IPS-18c (cell line): ENCODE measurements around the gene TMC6.
A peak's percentile ranks its signal among the peaks of the same experiment; 100 is the strongest.

ENCODE experiments used
- H3K4me3 ChIP-seq: 2 replicates; pipeline ENCODE4 v1.7.0; 2013; ENCODE audit warnings: low read depth, mild to moderate bottlenecking, low read length, moderate library complexity; ENCODE audit not compliant: insufficient read depth
- H3K9me3 ChIP-seq: one replicate; pipeline ENCODE4 v1.6.1; 2013; ENCODE audit warnings: mild to moderate bottlenecking, low read length, moderate library complexity; ENCODE audit not compliant: control insufficient read depth, insufficient read depth

The TMC6 gene

GRCh38 chr17:78129351-78130089, 965 bp upstream of the TMC6 start:
- no peaks in the 10 kb centered on the region for H3K9me3 ChIP-seq
- no peak overlapping the region; the same call in 1 of the 2 replicates for H3K4me3 ChIP-seq

DNA sequence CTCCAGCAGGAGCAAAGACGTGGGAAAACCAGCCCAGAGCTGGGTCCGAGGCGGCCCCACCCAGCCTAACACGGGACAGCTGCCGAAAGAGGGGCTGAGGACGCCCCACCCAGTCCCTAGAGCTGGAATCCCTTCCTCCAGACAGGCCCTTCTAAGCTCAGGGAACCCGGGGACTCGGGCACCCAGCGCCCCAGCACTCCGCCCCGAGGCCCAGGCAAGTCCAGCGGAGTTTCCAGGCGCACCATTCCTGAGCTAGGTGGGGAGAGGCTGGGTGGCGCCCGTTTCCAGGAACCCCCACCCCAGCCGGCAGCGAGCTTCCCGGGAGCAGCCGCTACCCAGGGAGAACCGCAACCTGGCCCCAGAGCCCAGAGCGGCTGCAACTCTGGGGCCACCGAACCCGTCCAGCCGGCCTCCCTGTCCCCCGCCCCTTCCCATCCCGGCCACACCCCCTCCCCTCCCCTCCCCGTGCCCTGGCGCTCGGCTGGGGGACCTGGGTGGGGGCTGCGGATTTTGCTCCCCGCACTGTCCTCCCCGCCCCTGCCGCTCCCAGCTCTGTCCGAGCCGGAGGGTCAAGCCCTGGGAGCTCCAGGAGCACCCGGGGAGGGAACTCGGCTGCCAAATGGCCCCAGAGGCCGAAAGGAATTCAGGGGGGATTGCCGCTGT, 536 bp downstream of the TMC6 start:
- Histone ChIP-seq H3K4me3 (peak overlapping the region; percentile 80), H3K9me3 (no peaks in the 10 kb centered on the region)

DNA sequence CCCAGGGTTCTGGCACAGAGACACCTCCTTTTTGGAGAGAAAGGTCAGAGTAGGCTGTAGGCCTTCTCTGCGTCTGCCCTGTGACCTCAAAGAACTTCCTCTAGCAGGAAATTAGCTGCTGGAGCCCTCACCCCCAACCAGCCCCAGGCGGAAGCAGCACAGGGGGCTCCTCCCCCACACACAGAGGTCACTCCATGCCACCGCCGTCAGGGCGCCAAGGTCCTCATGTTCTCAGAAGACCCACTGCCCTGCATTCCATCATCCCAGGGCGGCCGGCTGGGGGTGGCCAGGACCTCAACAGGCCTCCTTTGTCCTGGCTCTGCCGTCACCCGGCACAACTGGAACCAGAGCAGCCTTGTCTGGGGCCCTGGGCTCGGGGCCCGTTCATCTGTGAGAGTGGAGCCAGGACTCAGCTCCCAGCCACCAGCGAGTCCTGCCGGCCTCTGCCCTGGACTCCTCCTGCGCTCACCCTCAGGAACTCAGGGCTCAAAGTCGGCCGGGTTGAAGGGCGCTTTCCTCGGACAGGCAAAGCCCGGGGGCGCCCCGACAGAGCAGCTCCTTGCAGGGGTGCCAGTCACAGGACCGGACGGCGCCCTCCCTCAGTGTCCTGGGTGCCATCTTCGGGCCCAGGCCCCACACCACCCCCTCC, 1.2 kb downstream of the TMC6 start:
- no peaks in the 10 kb centered on the region for H3K9me3 ChIP-seq
- H3K4me3 ChIP-seq, result peak overlapping the region; percentile 80

DNA sequence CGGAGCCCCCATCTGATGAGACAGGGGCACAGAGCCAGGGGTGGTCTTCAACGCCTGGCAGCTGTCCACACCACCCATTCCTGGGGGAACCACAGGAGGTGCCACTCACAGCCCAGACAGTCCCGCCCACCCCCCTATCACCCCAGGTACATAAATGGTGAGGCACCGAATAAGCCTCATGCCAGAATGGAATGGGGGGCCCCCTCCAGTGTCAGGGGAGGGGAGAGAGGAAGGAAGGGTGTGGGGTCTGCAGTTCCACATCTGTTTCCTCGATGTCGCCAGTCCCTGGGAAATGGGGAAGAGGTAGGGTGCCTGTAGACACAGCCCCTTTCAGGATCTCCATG, 1.7 kb downstream of the TMC6 start:
- peak overlapping the region; percentile 80 for H3K4me3 ChIP-seq
- H3K9me3 ChIP-seq, result no peaks in the 10 kb centered on the region

DNA sequence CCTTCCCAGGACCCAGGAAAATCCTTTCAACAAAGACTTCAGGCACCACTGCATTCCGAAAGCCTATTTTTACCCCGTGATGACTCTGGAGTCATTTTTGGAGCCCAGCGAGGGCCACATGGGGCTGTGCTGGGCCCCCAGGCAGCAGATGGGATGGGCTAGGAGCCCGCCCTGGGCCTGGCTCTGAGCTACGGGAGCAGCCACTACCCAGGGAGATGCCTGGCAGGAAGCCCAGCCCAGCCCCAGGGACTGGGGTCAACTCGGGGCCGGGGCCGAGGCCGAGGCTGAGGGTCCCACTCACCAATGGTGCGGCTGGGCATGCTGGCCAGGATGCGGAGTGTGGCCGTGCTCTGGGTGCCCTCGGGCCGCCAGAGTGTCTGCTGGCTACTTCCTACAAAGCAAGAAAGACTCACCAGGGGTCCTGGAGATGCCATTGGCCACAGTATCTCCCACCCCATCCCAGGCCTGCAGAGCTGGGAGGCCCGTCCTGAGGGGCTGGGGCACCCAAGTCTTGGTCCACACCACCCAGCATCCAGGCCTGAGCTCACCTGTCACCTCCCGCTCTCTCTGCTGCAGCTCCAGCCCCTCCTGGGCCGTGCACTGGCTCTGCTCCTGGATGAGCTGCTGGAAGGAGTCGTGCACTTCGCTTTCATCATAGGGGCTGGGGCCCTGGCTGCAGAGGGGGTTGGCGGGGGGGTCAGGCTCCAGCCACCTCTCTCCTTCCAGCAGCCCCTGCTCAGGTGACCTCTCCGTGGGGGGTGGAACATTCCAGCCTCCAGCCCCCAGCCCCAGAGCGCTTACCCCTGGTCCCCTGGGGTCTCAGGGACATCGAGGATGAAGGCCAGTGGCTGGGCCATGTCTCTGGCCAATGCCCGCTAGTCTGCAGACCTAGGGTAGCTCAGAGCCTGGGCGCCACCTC, 2.3 kb downstream of the TMC6 start:
- no peak overlapping the region for H3K4me3 ChIP-seq
- no peaks in the 10 kb centered on the region for H3K9me3 ChIP-seq

DNA sequence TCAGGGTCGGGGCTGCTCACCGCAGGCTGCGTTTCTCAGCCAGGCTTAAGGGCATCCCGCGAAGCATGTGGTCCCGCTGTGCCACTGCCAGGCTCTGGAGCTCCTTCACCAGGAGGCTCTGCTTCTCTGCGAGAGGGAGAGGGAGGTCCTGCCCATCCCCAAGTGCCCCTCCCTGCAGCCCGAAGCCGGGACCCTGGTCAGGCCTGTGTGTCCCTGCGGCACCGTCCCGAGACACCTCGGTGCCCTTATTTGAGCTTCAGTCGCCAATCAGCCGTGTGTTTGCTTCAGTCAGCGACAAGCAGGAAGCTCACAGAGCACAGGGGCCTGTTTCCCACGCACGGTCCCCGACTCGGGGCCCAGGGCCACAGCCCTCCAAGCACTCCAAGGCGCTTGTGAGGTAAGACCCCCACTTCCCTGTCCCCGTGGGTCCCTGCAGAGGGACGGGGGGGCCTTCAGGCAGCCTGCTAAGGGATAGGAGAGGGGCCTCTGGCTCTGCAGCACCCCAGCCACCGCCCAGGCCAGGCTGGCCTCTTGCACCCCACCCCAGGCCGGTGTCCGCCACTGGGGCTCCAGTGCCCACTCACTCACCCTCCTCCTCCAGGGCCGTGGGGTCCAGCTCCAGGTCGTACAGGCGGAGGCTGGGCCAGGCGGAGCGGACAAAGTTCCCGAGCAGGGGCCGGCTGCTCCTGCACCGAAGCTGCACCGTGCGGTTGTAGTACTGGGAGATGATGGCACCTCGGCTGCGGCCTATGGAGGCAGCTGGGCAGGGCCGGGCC, 3.2 kb downstream of the TMC6 start:
- Histone ChIP-seq H3K9me3 (no peaks in the 10 kb centered on the region), H3K4me3 (no peak overlapping the region)

DNA sequence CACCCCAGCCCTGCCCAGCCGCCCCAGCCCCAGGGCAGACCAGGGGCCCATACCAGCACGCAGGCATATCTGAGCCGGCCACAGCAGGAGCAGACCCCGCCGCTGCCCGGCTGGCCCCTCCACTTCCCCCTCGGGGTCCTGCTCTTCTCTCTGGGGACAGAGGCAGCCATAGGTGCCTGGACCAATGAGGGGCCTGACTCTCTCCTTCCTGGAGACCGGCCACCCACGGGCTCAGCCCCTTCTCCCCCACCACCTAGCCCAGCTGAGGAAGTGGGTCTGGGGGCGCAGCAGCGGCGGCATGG, 3.8 kb downstream of the TMC6 start:
- no peak overlapping the region for H3K4me3 ChIP-seq
- H3K9me3 ChIP-seq, result no peaks in the 10 kb centered on the region

DNA sequence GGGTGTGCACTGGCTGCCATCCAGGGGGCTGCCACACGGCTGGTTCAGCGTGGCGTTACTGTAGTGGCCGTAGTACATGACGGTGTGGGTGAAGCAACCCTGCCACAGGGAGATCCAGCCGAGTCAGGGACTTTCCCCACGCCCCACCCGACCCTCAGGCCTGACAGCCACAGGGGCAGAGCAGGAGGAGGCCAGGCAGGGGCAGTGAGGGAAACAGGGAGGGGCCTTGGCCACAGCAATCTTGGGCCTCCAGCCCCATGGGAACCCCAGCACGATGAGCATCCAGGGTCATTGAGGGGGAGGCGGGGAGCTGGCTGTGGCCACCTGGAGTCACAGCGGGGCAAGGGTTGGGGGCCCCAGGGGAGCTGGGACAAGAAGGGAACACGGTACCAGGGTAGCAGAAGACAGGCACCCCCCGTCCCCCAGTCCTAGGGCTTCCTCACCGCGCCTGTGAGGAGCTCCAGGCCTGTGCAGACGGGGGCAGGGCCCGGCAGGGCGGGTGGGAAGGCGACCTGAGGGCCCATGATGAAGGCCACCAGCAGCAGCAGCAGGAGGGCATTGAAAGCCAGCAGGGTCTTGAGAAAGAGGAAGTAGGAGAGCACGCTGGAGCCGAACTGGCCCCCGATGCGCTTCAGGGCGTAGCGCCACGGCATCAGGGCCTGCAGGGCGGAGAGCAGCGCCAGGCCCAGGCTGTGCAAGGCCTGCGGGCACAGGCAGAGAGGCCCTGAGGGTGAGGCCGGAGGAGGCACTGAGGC, 4.3 kb downstream of the TMC6 start:
- Histone ChIP-seq H3K4me3 (no peak overlapping the region), H3K9me3 (no peaks in the 10 kb centered on the region)

DNA sequence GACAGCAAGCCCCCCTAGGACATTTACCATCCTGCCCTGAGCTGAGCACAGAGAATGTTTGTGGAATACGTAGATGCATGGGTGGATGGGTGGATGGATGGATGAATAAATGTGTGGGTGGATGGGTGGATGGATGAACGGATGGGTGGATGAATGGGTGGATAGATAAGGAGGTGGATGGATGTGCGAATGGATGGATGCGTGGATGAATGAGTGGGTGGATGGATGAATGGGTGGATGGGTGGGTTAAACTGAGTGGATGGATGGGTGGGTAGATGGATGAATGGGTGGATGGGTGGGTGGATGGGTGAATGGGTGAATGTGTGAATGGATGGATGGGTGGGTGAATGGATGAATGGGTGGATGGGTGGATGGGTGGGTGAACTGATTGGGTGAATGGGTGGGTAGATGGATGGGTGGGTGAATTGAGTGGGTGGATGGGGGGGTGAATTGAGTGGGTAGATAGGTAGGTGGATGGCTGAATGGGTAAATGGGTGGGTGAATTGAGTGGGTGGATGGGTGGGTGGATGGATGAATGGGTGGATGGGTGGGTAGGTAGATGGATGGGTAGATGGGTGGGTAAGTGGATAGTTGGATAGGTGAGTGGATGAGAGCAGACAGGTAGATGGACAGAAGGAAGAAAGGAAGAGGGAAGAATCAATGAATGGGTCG, 5.2 kb downstream of the TMC6 start:
- H3K4me3 ChIP-seq, result no peak overlapping the region
- H3K9me3 ChIP-seq, result no peaks in the 10 kb centered on the region

- Histone ChIP-seq H3K9me3 (no peaks in the 10 kb centered on the region), H3K4me3 (no peak overlapping the region)
These were observed 5.7 kb downstream of the TMC6 start for GRCh38 chr17:78122931-78123249.

DNA sequence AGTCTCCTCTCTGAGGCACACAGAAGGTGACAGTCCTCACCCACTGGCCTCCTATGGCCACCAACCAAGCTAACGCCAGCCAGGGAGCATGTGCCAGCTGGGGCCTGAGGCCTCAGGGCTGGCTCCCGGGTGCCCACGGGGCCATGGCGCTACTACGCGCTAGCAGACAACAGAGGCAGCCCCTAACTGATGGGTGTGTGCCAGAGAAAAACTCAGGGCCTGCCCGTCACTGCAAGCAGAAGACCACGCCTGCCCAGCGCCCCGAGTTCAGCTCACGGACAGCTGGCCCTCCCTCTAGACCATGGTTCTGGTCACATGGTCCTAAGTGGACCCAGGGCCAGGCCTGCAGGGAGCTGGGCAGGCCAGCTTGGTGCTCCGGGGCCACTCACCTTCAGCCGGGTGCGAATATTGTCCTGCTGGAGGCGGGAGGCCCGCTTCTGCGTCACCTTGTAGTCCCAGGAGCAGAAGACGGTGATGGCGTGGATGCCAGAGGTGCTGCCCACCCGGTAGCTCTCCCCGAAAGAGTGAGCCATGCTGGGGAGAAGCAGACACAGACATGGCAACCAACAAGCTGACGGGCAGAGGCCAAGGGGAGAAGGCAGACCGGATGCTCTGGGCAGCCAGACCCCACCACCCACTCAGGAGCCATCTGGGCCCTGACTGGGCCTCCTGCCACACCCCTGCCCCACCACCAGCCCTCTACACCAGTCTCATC, 6.2 kb downstream of the TMC6 start:
- Histone ChIP-seq H3K4me3 (no peak overlapping the region), H3K9me3 (no peaks in the 10 kb centered on the region)

DNA sequence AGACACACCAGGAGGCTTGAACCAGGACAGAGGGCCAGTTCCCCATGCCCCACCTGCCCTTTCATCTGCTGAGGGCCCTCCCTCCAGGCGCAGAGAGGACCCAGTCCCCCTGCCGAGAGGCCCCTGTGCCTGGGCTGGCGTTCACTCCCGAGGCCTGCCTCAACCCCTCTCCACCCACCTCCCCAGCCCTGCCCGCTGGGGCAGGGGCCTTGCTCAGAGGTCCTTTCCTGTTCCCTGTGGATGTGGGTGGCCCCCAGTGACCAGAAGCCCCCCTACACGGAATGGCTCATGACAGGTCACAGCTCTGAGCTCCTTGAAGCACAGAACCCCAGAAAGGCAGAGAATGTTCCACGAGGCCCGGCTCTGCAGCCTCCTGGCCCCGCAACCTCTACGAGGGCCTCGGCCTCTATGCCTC, 6.7 kb downstream of the TMC6 start:
- H3K4me3 ChIP-seq, result no peak overlapping the region
- H3K9me3 ChIP-seq, result no peaks in the 10 kb centered on the region

DNA sequence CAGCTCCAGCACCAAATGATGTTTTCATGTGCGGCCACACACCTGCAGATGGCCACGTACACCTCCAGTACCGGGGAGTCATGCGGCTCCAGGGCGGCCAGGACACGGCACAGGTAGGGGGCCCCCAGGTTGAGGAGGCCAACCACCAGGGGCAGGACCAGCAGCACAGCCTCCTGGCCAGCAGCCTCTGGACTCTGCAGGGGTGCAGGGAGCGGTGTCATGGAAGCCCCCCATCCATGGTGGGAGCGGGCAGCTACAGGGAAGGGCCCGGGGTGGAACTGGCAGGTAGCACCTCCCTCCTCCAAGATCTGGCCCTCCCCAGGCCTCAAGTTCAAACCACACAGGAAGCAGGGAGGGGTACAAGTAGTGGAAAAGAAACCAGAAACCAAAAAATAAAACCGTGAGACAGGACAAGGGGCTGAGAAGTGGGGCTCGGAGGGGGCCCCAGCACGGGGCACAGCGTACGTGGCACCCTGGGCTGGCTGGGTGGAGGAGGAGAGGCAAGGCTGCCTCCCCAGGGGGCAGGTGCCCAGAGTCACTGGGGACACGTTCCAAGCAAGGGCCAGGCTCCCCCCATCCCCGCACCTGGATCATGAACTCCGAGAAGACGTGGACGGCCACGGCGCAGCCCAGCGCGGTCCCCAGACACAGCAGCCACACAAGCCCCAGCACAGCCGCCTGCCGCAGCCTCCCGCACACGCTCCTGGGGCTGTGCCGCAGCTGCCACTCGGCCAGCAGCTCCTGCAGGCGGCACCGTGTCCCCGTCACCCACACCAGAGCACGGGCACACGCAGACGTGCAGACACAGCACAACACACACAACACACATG, 7.4 kb downstream of the TMC6 start:
- H3K9me3 ChIP-seq, result no peaks in the 10 kb centered on the region
- no peak overlapping the region for H3K4me3 ChIP-seq

DNA sequence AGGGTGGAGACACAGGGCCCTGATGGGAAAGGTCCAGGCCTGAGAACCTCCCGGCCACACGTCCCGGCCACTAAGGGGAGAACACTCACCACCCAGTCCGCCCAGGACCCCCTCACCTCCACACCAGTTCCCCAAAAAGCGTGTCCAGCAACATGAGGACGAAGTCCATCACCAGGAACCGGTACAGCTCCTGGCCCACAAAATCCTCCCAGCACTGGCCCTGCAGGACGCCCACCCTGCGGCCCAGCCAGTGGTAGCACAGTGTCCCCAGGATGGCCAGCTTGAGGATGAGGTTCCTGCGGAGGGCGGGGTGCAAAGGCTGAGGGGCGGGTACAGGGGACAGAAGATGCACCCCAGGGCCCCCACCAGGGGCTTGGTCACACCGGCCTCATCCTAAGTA, 8.0 kb downstream of the TMC6 start:
- Histone ChIP-seq H3K9me3 (no peaks in the 10 kb centered on the region), H3K4me3 (no peak overlapping the region; the same call in 1 of the 2 replicates)

DNA sequence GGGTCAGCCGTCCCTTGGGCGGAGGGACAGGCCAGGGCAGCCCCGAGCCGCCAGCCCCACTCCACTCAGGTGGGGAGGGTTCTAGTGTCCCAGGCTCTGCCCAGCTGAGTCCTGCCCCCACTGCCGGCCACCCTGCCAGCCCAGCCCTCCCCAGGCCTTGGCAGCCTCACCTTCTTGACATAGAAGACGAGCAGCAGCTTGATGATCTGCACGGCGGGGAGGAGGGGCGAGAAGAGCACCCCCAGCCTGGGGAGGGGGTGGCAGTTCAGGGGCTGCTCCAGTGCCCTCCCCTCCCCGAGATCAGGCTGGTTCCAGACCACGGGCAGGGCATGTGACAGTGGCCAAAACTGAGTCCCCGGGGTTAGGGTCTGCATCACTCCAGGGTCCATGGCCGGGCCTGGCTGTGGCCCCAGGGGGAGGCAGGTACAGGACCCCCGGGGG, 9.7 kb downstream of the TMC6 start:
- no peak overlapping the region for H3K4me3 ChIP-seq
- no peaks in the 10 kb centered on the region for H3K9me3 ChIP-seq
